GM18873 (cell line): ENCODE data around the gene IER5L.
"Not testable (repeated sequence)": the region's sequence is repeated elsewhere in the genome, so short reads cannot be mapped to it uniquely, and the experiment has no call there.

Experiments
- ATAC-seq: cut with Tn5 transposase; IDR thresholded peaks from one replicate; pipeline ENCODE4 v1.9.1; 2021; ENCODE audit warnings: mild to moderate bottlenecking, moderate library complexity, moderate number of reproducible peaks; ENCODE audit not compliant: unreplicated experiment, low FRiP score

The IER5L gene

GRCh38 chr9:129141066-129142041 is 36.7 kb downstream of the IER5L start:
- ATAC-seq = peak; percentile 33

DNA sequence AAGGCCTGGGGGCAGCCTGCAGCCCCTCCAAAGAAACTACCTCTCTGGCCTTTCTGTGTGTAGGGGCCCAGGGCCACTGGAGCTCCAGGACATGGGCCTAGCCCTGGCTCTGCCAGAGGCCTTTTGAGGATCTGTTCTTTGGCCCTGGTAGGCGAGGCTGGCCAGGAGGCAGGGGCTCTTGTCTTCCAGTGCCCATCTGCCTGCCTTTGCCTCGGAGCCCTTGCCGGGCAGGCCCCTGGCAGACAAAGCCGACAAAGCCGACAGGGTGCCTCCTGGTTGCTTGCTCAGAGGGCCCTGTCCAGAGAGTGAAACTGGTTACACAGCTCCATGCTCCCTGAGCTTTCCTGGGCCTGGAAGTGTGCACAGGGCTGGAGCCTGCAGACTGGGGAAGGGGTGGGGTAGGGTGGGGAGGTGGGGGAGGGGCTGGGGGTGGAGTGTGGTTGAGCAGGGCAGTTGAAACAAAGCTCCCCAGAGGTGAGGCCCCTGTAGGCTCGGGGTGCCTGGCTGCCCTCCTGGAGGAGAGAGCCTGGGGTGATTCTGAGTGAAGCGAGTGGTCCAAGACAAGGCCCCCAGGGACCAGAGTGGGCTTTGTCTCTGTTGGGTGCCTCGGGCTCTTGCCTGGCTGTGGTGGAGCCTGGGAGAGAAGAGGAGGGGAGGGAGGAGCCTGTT is 37.5 kb downstream of the IER5L start:
- peak; percentile 7 for ATAC-seq

DNA sequence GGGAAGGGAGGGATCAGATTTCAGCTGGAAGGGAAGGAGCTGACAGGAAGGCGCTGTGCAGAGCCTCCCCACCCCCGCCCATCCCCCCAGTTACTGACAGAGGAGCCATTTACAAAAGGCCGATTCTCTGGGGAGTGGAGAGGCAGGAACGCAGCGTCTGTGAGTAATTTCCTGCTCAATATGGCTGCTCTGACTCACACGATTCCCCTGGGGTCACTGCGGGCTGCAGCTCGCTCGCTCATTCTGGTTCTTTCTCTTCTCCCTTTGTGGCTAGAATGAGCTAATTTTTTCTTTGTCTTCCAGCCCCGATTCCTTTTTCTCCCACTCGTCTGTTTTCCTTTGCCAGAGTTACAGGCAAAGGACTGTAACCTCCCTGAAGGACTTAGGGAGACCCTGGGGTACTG is 38.1 kb downstream of the IER5L start:
- ATAC-seq = peak; percentile 39

GRCh38 chr9:129139233-129139992 is 38.6 kb downstream of the IER5L start:
- ATAC-seq = no peak

GRCh38 chr9:129138476-129139232 is 39.4 kb downstream of the IER5L start:
- ATAC-seq = no peak

DNA sequence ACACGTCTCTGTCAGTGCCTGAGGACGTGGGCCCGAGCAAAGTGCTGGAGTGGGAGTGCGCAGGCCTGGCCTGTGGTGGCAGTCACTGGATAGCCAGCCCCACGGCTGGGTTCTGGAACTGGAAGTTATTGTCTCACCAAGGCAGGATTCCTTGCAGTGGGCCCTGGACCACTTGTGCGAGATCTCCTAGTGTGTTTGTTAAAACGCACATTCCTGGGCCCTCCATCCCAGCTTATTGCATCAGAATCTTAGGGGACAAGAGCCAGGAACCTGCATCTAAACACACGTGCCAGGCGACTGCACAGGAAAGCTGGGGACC is 40.0 kb downstream of the IER5L start:
- no peak for ATAC-seq

DNA sequence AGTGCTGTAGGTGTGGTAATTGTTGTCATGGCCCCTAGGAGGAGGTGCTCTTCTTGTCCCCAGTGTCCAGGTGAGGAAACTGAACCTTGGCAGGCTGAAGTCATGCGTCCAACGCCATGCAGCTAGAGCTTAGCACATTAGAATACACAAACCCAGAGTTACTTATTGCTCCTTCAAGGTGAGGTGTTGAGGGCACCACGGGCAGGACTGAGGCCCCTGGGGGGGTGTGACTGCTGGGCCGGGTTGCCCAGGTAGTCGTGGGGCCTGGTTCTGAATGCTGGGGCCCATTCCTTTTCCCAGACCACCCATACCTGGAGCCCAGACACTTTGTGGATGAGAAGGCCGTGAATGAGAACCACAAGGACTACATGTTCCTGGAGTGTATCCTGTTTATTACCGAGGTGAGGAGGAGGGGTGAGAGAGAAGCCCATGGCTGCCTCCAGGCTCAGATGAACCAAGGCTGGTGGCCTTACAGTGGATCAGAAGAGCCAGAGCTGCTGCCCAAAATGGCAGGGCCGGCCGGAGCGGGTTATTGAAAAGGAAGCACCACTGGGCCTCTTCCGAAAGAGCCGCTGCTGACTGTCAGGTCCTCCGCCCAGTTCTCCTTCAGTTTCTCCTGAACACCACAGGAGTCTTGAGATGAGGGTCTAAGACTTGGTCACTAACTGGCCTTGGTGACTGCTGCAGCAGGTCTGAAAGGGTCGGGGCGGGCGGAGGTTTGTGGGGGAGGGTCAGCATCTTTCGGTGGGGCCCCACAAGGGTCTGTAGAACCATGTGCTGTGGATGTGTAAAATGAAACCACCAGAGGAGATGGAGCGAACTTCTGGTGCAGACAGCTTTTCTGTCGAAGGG is 40.5 kb downstream of the IER5L start:
- ATAC-seq = no peak

- ATAC-seq = no peak
These were observed 41.5 kb downstream of the IER5L start for GRCh38 chr9:129136446-129137035.

DNA sequence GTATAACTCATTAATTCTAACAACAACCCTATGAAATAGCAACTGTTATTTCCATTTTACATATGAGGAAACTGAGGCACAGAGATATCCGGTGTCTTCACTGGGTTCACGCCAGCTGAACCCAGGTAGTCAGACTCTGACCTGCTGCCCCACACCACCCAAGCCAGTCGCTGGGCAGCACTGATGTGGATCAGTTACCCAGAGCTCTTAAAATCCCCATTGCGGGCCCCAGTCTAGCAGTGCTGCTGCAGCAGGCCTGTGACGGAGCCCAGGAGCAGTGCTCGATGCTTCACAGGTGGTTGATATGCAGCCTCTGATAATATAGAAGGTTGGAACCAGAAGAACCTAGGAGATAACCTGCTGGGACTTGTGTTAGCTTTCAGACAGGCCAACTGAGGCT is 42.6 kb downstream of the IER5L start:
- ATAC-seq = no peak

DNA sequence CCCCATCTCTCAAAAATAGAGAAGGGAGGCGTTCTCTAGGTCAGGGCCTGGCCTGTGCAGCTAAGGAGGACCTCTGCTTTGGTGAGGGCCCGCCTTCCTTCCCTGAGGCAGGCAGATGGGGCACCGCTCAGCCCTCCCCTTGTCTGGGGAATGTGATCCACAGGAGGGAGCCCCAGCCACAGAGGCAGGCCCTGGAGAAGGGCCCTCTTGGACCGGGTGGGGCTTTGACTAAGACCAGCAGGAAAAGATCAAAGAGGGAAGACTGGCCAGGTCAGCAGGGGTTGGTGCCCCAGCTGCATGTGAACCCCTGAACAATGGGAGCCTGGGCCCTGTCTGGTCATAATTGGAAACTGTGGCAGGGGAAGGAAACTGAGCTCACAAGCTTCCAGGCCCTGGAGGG is 45.0 kb downstream of the IER5L start:
- no peak for ATAC-seq

DNA sequence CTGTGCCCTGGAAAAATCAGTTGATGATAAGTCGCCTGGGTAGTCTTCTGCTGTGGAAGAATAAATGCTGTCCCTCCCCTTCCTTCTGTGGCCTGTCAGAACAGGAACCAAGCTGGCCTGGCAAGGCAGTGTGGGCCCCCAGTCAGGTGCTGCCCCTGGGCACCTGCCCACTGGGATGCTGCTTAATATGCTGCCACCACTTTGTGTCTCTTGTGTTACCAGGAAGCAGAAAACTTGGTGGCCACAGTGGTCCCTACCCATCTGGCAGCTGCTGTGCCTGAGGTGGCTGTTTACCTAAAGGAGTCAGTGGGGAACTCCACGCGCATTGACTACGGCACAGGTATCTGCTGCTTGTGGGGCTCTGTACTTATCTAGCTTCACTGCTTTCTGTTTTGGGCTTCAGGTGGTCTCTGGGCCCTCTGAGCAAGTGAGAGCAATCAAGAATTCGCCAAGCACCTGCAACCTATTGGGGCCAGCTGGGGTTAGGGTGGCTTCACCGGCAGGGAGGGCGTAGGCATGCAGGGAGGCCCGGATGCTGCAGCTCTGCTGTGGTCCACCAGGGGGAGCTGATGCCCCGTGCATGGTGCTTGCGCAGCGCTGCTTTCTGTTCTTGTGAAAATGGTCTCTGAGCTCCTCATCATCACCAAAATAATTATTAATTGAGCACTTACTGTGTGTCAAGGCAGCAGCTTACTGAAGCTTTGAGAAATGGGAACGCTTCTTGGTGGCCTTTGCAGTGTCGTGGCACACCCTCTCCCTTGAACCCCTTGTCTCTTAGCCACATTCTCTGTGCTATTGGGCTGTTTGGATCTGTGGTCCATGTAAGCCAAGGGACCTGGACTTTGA is 46.5 kb downstream of the IER5L start:
- no peak for ATAC-seq

- no peak for ATAC-seq
These were observed 47.3 kb downstream of the IER5L start for GRCh38 chr9:129130791-129131190.

- not testable (repeated sequence) for ATAC-seq
These were observed 47.8 kb downstream of the IER5L start for GRCh38 chr9:129130271-129130670.

DNA sequence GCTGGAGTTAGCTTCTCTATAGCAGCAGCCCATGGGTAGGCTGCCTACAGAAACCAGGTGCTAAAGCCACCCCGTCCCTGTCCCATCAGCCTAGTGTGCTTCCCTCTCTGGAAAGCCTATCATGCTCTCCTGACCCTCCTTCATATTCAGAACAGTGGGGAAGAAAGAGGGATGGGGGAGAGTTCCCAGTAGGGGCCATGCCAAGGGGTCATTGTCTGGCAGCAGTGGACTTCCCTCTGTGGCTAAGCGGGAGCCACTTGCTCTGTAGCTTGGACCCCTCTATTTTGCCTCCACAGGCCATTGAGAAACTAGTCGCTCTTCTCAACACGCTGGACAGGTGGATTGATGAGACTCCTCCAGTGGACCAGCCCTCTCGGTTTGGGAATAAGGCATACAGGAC is 49.4 kb downstream of the IER5L start:
- ATAC-seq = no peak

GRCh38 chr9:129126749-129127618 is 51.1 kb downstream of the IER5L start:
- no peak for ATAC-seq
